K562 (cell line): Measurements from ENCODE around the gene PLPPR1. TPM values are rescaled to one million over a fixed set of nuclear protein-coding genes. Genes with fewer than 3 reads are reported as not detected.

ENCODE experiments used
- ATAC-seq: fragments of 200-7000 bp; cut with Tn5 transposase; 3 replicates; pipeline ENCODE4 v1.9.1; 2020; ENCODE audit warnings: moderate library complexity
- BruUV-seq: library from RNA; stranded (reverse); fragments of 400-500 nt; replicated peaks from 2 replicates; lab custom pipeline; 2021; lab: Mats Ljungman, UMichigan
- CTCF ChIA-PET: fragments of 300-600 bp; formaldehyde crosslinking; extraction: SDS; loops from one replicate; lab custom pipeline; 2021; ENCODE audit warnings: low intra/inter-chr PET ratio; lab: Yijun Ruan, JAX
- POLR2A ChIA-PET: fragments of 300-600, 350-650 bp; sonication (Branson Sonifier 250); formaldehyde crosslinking; extraction: SDS; loops from one replicate; lab custom pipeline; 2021; ENCODE audit warnings: antibody characterized with exemption, inconsistent platforms; lab: Yijun Ruan, JAX
- DNase-seq, 4 experiments: peaks; one replicate each; pipeline versions ENCODE4 v3.0.0 to v3.0.0-alpha.2; 2011 to 2018; ENCODE audit warnings: low spot score in 3 of 4, mixed read lengths in 3 of 4; ENCODE audit errors: extremely low read depth in 1 of 4
- FAIRE-seq: peaks from 2 replicates; lab custom pipeline; 2011; peaks lifted over from hg19 to GRCh38; lab: Jason Lieb, UNC
- H2AFZ ChIP-seq: 2 replicates; pipeline ENCODE4 v1.6.0; 2011; ENCODE audit warnings: low read depth, low read length, control low read depth, inconsistent platforms
- H3K27ac ChIP-seq: fragments of 200-600 bp; 3 replicates; pipeline ENCODE4 v1.8.0; 2011; ENCODE audit warnings: low read depth, mild to moderate bottlenecking, control low read depth, inconsistent platforms, low read length, moderate library complexity, mixed read lengths; ENCODE audit errors: extremely low read depth
- H3K27me3 ChIP-seq, 2 experiments: fragments of 300-600 bp in 1 of 2; 2 replicates in 1 of 2; 3 replicates in 1 of 2; pipeline versions ENCODE4 v1.6.0 to v1.8.0; 2011; ENCODE audit warnings: inconsistent platforms in 2 of 2, low read length in 2 of 2, mild to moderate bottlenecking in 1 of 2, mixed read lengths in 1 of 2, moderate library complexity in 1 of 2; ENCODE audit not compliant: control insufficient read depth in 2 of 2, insufficient read depth in 2 of 2
- H3K36me3 ChIP-seq: fragments of 300-600 bp; 3 replicates; pipeline ENCODE4 v1.8.0; 2011; ENCODE audit warnings: mild to moderate bottlenecking, low read length, inconsistent platforms; ENCODE audit not compliant: control insufficient read depth, insufficient read depth
- H3K4me1 ChIP-seq, 2 experiments: fragments of 200-600 bp in 1 of 2; replicated peaks in 1 of 2; 2 replicates in 1 of 2; 3 replicates in 1 of 2; pipeline versions ENCODE4 v1.5.1 to v1.8.0; 2011; ENCODE audit warnings: inconsistent platforms in 2 of 2, low read length in 2 of 2, mild to moderate bottlenecking in 1 of 2, mixed read lengths in 1 of 2, moderate library complexity in 1 of 2; ENCODE audit not compliant: control insufficient read depth in 2 of 2, insufficient read depth in 2 of 2
- H3K4me2 ChIP-seq: 2 replicates; pipeline ENCODE4 v1.6.1; 2011; ENCODE audit warnings: low read length, control low read depth, inconsistent platforms, mixed read lengths; ENCODE audit not compliant: insufficient read depth
- H3K4me3 ChIP-seq: fragments of 200-600 bp; sonication (generic), shearing (Covaris generic); 2 replicates; pipeline ENCODE4 v1.5.1; 2016; ENCODE audit warnings: control low read depth, inconsistent platforms
- H3K79me2 ChIP-seq: fragments of 200-600 bp; 3 replicates; pipeline ENCODE4 v1.8.0; 2011; ENCODE audit warnings: low read length, inconsistent platforms; ENCODE audit not compliant: control insufficient read depth, insufficient read depth
- H3K9ac ChIP-seq, 2 experiments: 2 replicates each; pipeline versions ENCODE4 v1.6.0 to v1.6.1; 2011; ENCODE audit warnings: low read depth in 2 of 2, low read length in 2 of 2, control low read depth in 1 of 2, inconsistent platforms in 1 of 2, mild to moderate bottlenecking in 1 of 2, mixed read lengths in 1 of 2; ENCODE audit not compliant: insufficient read depth in 1 of 2
- H3K9me1 ChIP-seq: one replicate; pipeline ENCODE4 v1.6.0; 2011; ENCODE audit warnings: inconsistent platforms, mild to moderate bottlenecking, low read length, moderate library complexity; ENCODE audit not compliant: control insufficient read depth, insufficient read depth
- H3K9me3 ChIP-seq: replicated peaks from 2 replicates; pipeline ENCODE4 v1.5.1; 2011; ENCODE audit warnings: low read depth, low read length, inconsistent platforms; ENCODE audit not compliant: control insufficient read depth, insufficient read depth
- H4K20me1 ChIP-seq: replicated peaks from 2 replicates; pipeline ENCODE4 v1.6.1; 2011; ENCODE audit warnings: low read length, inconsistent platforms, mixed read lengths; ENCODE audit not compliant: control insufficient read depth, insufficient read depth
- ASH1L ChIP-seq: fragments of 450-650 bp; IDR thresholded peaks from 2 replicates; pipeline ENCODE4 v1.6.1; 2018; ENCODE audit warnings: borderline replicate concordance, mild to moderate bottlenecking, low read depth; ENCODE audit not compliant: partially characterized antibody
- CEBPB ChIP-seq: fragments of 450-650 bp; IDR thresholded peaks from 2 replicates; pipeline ENCODE4 v1.6.1; 2016; ENCODE audit warnings: missing genetic modification characterization, missing compliant biosample characterization
- CREB3L1 ChIP-seq: fragments of 450-650 bp; IDR thresholded peaks from 2 replicates; pipeline ENCODE4 v1.6.1; 2014; ENCODE audit warnings: low read depth, mild to moderate bottlenecking, moderate library complexity, borderline replicate concordance
- DNMT1 ChIP-seq: fragments of 450-650 bp; IDR thresholded peaks from 2 replicates; pipeline ENCODE4 v1.6.1; 2016; ENCODE audit warnings: antibody characterized with exemption, mild to moderate bottlenecking
- EWSR1 ChIP-seq: fragments of 450-650 bp; IDR thresholded peaks from 2 replicates; pipeline ENCODE4 v1.6.1; 2018; ENCODE audit warnings: borderline replicate concordance, mild to moderate bottlenecking, low read depth, moderate library complexity; ENCODE audit not compliant: partially characterized antibody
- HDAC1 ChIP-seq, 2 experiments: fragments of 450-650 bp; IDR thresholded peaks; 2 replicates each; pipeline ENCODE4 v1.6.1; 2016 to 2017; ENCODE audit warnings: inconsistent platforms in 1 of 2, mild to moderate bottlenecking in 1 of 2, moderate library complexity in 1 of 2
- JUNB ChIP-seq: fragments of 450-650 bp; formaldehyde crosslinking; conservative IDR thresholded peaks from 2 replicates; pipeline ENCODE4 v1.4.0; 2020; ENCODE audit warnings: mild to moderate bottlenecking
- PCBP2 ChIP-seq: fragments of 200-400 bp; formaldehyde crosslinking; IDR thresholded peaks from 2 replicates; pipeline ENCODE4 v1.6.1; 2018; ENCODE audit warnings: low read length, low read depth, mild to moderate bottlenecking, moderate library complexity; ENCODE audit not compliant: poor library complexity, severe bottlenecking
- PML ChIP-seq: IDR thresholded peaks from 2 replicates; pipeline ENCODE4 v1.6.1; 2012; ENCODE audit warnings: low read length, inconsistent platforms
- POU5F1 ChIP-seq: fragments of 150-350 bp; IDR thresholded peaks from 2 replicates; pipeline ENCODE4 v1.6.1; 2014; ENCODE audit warnings: borderline replicate concordance, low read length, low read depth, mild to moderate bottlenecking; ENCODE audit not compliant: partially characterized antibody
- SLC30A9 ChIP-seq: fragments of 250-450 bp; sonication (Bioruptor Pico); IDR thresholded peaks from 2 replicates; pipeline ENCODE4 v1.8.0; 2022; ENCODE audit warnings: mild to moderate bottlenecking, moderate library complexity
- SMARCC2 ChIP-seq: fragments of 450-650 bp; IDR thresholded peaks from 2 replicates; pipeline ENCODE4 v1.6.1; 2017; ENCODE audit warnings: antibody characterized with exemption, moderate library complexity, mild to moderate bottlenecking, low read depth
- STAT5B ChIP-seq: fragments of 250-450 bp; sonication (Bioruptor Pico); IDR thresholded peaks from 2 replicates; pipeline ENCODE4 v1.8.0; 2021; ENCODE audit warnings: mild to moderate bottlenecking, inconsistent platforms
- ZNF512 ChIP-seq: IDR thresholded peaks from 2 replicates; pipeline ENCODE4 v1.6.1; 2016; ENCODE audit warnings: missing genetic modification characterization, missing compliant biosample characterization
- ZSCAN29 ChIP-seq: fragments of 450-650 bp; IDR thresholded peaks from 2 replicates; pipeline ENCODE4 v1.6.1; 2017
- WGBS: fragments of 100-300 bp; shearing (Covaris generic); methylation state at CpG from one replicate; pipeline ENCODE4 v1.1.6; 2016; ENCODE audit warnings: low coverage, mixed read lengths; ENCODE audit not compliant: insufficient coverage; ENCODE audit errors: missing lambda C conversion rate; 5-methylcytosine and 5-hydroxymethylcytosine counted together
- in situ Hi-C: fragments of 300-500 bp; cut with MboI; formaldehyde crosslinking; loops from 4 replicates; pipeline ENCODE4 v1.15.0; 2018; ENCODE audit warnings: inconsistent platforms, mixed read lengths
- intact Hi-C: fragments of 100-400 bp; cut with micrococcal nuclease; formaldehyde crosslinking; loops from 2 replicates; pipeline ENCODE4 v1.14.2; 2022
- polyA plus RNA-seq, 8 experiments: library from polyadenylated mRNA; depleted of rRNA in 4 of 8; stranded (reverse) in 5 of 8; unstranded in 3 of 8; fragments of >200 nt; fragmentation: Nextera tagmentation in 2 of 8; fragmentation: Illumina TruSeq in 1 of 8; extraction: Ambion mirVana in 2 of 8; extraction: Trizol in 1 of 8; gene quantifications; 2 replicates each; pipeline versions ENCODE4 v1.2.1 to v1.2.3, GENCODE V29; 2011 to 2014; ENCODE audit warnings: inconsistent platforms in 1 of 8, missing spikeins in 1 of 8
- total RNA-seq, 7 experiments: library from RNA; depleted of rRNA in 6 of 7; stranded (reverse); fragments of >200 nt in 6 of 7; fragmentation: Illumina TruSeq in 2 of 7; extraction: Trizol in 2 of 7; gene quantifications; 2 replicates each; pipeline versions ENCODE4 v1.2.1 to v1.2.3, GENCODE V29; 2011 to 2021; ENCODE audit warnings: low replicate concordance in 1 of 7

PLPPR1 gene
- total and polyA plus RNA-seq, 9 of the 15 experiments (the other 6 are each of a cell fraction or from before 2014, with no cell fraction given): not detected

GRCh38 chr9:101014566-101014965 lies 14.0 kb upstream of the PLPPR1 start:
- no peaks in the 10 kb centered on the region for H3K4me1 ChIP-seq
- ChIA-PET POLR2A (interaction anchor here (1.4 kb wide), 1 partner anchor 27 kb away, joined by 4 read pairs; no protein-coding TSS in a partner anchor), CTCF (no interaction called here)
- H3K9me3 ChIP-seq: no peaks in the 10 kb centered on the region; the same call in 1 of the 2 replicates
- no peak overlapping the region for H3K9ac ChIP-seq
- H3K27ac ChIP-seq: no peak overlapping the region
- ATAC-seq (no peak), DNase-seq (no peak), FAIRE-seq (no peak)
- in situ Hi-C loops (no loop called here), intact Hi-C loops (no loop called here)
- H3K79me2 ChIP-seq: no peaks in the 10 kb centered on the region
- no peaks in the 10 kb centered on the region for H3K27me3 ChIP-seq
- no peaks in the 10 kb centered on the region for H3K9me1 ChIP-seq
- H3K36me3 ChIP-seq: no peaks in the 10 kb centered on the region
- 0% methylated on average over 2 of the region's 2 CpGs for WGBS
- no TSS peak for BruUV-seq
- H4K20me1 ChIP-seq: no peaks in the 10 kb centered on the region
- H3K4me2 ChIP-seq: no peak overlapping the region
- TF ChIP-seq EWSR1: no peak
- TF ChIP-seq SMARCC2: no peak
- no peak for TF ChIP-seq CREB3L1
- no peak for TF ChIP-seq ZSCAN29
- TF ChIP-seq STAT5B: no peak
- TF ChIP-seq CEBPB: no peak
- no peak for TF ChIP-seq PML
- no peak for TF ChIP-seq ASH1L
- no peak for TF ChIP-seq HDAC1 (IDR thresholded peaks at IDR 0.05)
- no peak for TF ChIP-seq PCBP2
- no peak for TF ChIP-seq JUNB (CRISPR knock-in tag)
- no peak for TF ChIP-seq ZNF512 (tag)
- TF ChIP-seq POU5F1: no peak
- TF ChIP-seq DNMT1: no peak
- TF ChIP-seq SLC30A9 (CRISPR knock-in tag): no peak
- H3K4me3 ChIP-seq: no peak overlapping the region
- no peak overlapping the region for H2AFZ ChIP-seq
